Neural progenitor cell (in vitro differentiated cells): ENCODE data around the gene RTP5. TPM values are rescaled to one million over a fixed set of nuclear protein-coding genes. Genes with fewer than 3 reads are reported as not detected.
"Not testable (repeated sequence)": the region's sequence is repeated elsewhere in the genome, so short reads cannot be mapped to it uniquely, and the experiment has no call there.

Experiments used
- DNase-seq: peaks from one replicate; pipeline ENCODE4 v3.0.0-alpha.2; 2016; ENCODE audit warnings: low spot score
- H2AFZ ChIP-seq: fragments of 200-600 bp; sonication (generic); replicated peaks from 2 replicates; pipeline ENCODE4 v1.6.1; 2016; ENCODE audit warnings: antibody characterized with exemption
- H3F3A ChIP-seq: fragments of 200-600 bp; sonication (generic); 2 replicates; pipeline ENCODE4 v1.6.1; 2016; ENCODE audit warnings: antibody characterized with exemption, low read depth
- H3K27ac ChIP-seq: fragments of 200-600 bp; sonication (generic); 2 replicates; pipeline ENCODE4 v1.5.1; 2016; ENCODE audit warnings: mild to moderate bottlenecking
- H3K27me3 ChIP-seq: fragments of 200-600 bp; sonication (generic); 2 replicates; pipeline ENCODE4 v1.6.1; 2016; ENCODE audit warnings: mild to moderate bottlenecking, moderate library complexity
- H3K36me3 ChIP-seq: fragments of 200-600 bp; sonication (generic); 2 replicates; pipeline ENCODE4 v1.5.1; 2016
- H3K4me1 ChIP-seq: fragments of 200-600 bp; sonication (generic); 2 replicates; pipeline ENCODE4 v1.6.1; 2016; ENCODE audit warnings: mixed run types
- H3K4me2 ChIP-seq: fragments of 200-600 bp; sonication (generic); 2 replicates; pipeline ENCODE4 v1.6.1; 2016
- H3K4me3 ChIP-seq: fragments of 200-600 bp; sonication (generic); 2 replicates; pipeline ENCODE4 v1.5.1; 2016
- H3K79me2 ChIP-seq: fragments of 200-600 bp; sonication (generic); 2 replicates; pipeline ENCODE4 v1.6.1; 2016; ENCODE audit warnings: low read depth
- H3K9ac ChIP-seq: fragments of 200-600 bp; sonication (generic); 2 replicates; pipeline ENCODE4 v1.6.1; 2016
- H3K9me3 ChIP-seq: fragments of 200-600 bp; sonication (generic); 2 replicates; pipeline ENCODE4 v1.5.1; 2016; ENCODE audit warnings: low read depth
- H4K20me1 ChIP-seq: fragments of 200-600 bp; sonication (generic); 2 replicates; pipeline ENCODE4 v1.6.1; 2016; ENCODE audit warnings: low read depth
- H3K27ac Mint-ChIP-seq: 3 replicates; pipeline ENCODE4 v1.8.0; 2021; ENCODE audit warnings: mixed read lengths
- H3K27me3 Mint-ChIP-seq: 2 replicates; pipeline ENCODE4 v1.8.0; 2022; ENCODE audit warnings: low read depth, mild to moderate bottlenecking, inconsistent platforms, moderate library complexity, mixed read lengths; ENCODE audit not compliant: insufficient read depth
- H3K36me3 Mint-ChIP-seq: 3 replicates; pipeline ENCODE4 v1.8.0; 2021; ENCODE audit warnings: mixed read lengths
- H3K4me1 Mint-ChIP-seq: 3 replicates; pipeline ENCODE4 v1.8.0; 2021; ENCODE audit warnings: mixed read lengths
- H3K4me3 Mint-ChIP-seq: 3 replicates; pipeline ENCODE4 v1.8.0; 2021; ENCODE audit warnings: mild to moderate bottlenecking, moderate library complexity, mixed read lengths
- H3K9me3 Mint-ChIP-seq: 3 replicates; pipeline ENCODE4 v1.8.0; 2020; ENCODE audit warnings: mixed read lengths
- CTCF ChIP-seq: fragments of 200-600 bp; sonication (generic); IDR thresholded peaks from 2 replicates; pipeline ENCODE4 v1.5.1; 2017; ENCODE audit warnings: antibody characterized with exemption, mild to moderate bottlenecking
- EZH2 ChIP-seq: fragments of 200-600 bp; sonication (generic); IDR thresholded peaks from 2 replicates; pipeline ENCODE4 v1.6.1; 2017; ENCODE audit warnings: antibody characterized with exemption, mild to moderate bottlenecking, moderate library complexity
- EZH2phosphoT487 ChIP-seq: fragments of 200-600 bp; sonication (generic); IDR thresholded peaks from 2 replicates; pipeline ENCODE4 v1.6.1; 2017; ENCODE audit warnings: antibody characterized with exemption
- total RNA-seq: library from RNA; depleted of rRNA; stranded (reverse); fragments of >200 nt; gene quantifications from 2 replicates; pipeline ENCODE4 v1.2.3, GENCODE V29; 2015; ENCODE audit warnings: low replicate concordance

RTP5 gene
- total RNA-seq, 1 donor from 2014 or later = not detected

GRCh38 chr2:241821460-241822263, 47.9 kb upstream of the RTP5 start:
- TF ChIP-seq EZH2 (no peak), EZH2phosphoT487 (no peak), CTCF (no peak)
- Mint-ChIP-seq H3K27me3 (peaks cover 11% of the 10 kb centered on the region), H3K36me3 (peaks cover 10% of the 10 kb centered on the region), H3K9me3 (peaks cover 23% of the 10 kb centered on the region), H3K27ac (no peak overlapping the region), H3K4me3 (no peak overlapping the region), H3K4me1 (peaks cover 9% of the 10 kb centered on the region)
- Histone ChIP-seq H3K36me3 (no peaks in the 10 kb centered on the region), H3K9me3 (no peaks in the 10 kb centered on the region), H3K79me2 (no peaks in the 10 kb centered on the region), H4K20me1 (no peaks in the 10 kb centered on the region), H3K4me1 (no peaks in the 10 kb centered on the region), H3K4me2 (no peak overlapping the region), H3K9ac (no peak overlapping the region), H3K4me3 (no peak overlapping the region), H3K27me3 (no peaks in the 10 kb centered on the region), H2AFZ (no peak overlapping the region), H3K27ac (no peak overlapping the region), H3F3A (peaks cover 20% of the 10 kb centered on the region)
- DNase-seq = no peak

- Mint-ChIP-seq H3K4me1 (peaks cover 9% of the 10 kb centered on the region), H3K9me3 (peaks cover 29% of the 10 kb centered on the region), H3K4me3 (no peak overlapping the region), H3K27ac (no peak overlapping the region), H3K36me3 (peaks cover 10% of the 10 kb centered on the region), H3K27me3 (peaks cover 11% of the 10 kb centered on the region)
- H3K9ac ChIP-seq = no peak overlapping the region
- H3K4me2 ChIP-seq = no peak overlapping the region
- H3K36me3 ChIP-seq = no peaks in the 10 kb centered on the region
- H3K79me2 ChIP-seq = no peaks in the 10 kb centered on the region
- H2AFZ ChIP-seq = no peak overlapping the region
- no peaks in the 10 kb centered on the region for H3K4me1 ChIP-seq
- DNase-seq = no peak
- H4K20me1 ChIP-seq = no peaks in the 10 kb centered on the region
- no peaks in the 10 kb centered on the region for H3K9me3 ChIP-seq
- H3K4me3 ChIP-seq = no peak overlapping the region
- no peak overlapping the region for H3K27ac ChIP-seq
- no peaks in the 10 kb centered on the region for H3K27me3 ChIP-seq
- TF ChIP-seq EZH2 = no peak
- peaks cover 20% of the 10 kb centered on the region for H3F3A ChIP-seq
Observed at GRCh38 chr2:241822264-241822623, 47.3 kb upstream of the RTP5 start.

GRCh38 chr2:241823531-241824437, 45.7 kb upstream of the RTP5 start:
- H3K4me1 ChIP-seq, H3K4me3 ChIP-seq, H3K4me2 ChIP-seq, H3K27me3 ChIP-seq, H3K4me1 Mint-ChIP-seq, H4K20me1 ChIP-seq, H3K9me3 ChIP-seq, H3K79me2 ChIP-seq, H3K9ac ChIP-seq, H3K36me3 Mint-ChIP-seq, H3K27ac ChIP-seq, H2AFZ ChIP-seq, H3K36me3 ChIP-seq: not testable (repeated sequence)
- peak overlapping the region; percentile 26 for H3K27ac Mint-ChIP-seq
- peak; percentile 44 for DNase-seq
- peaks cover 11% of the 10 kb centered on the region for H3K27me3 Mint-ChIP-seq
- peaks cover 20% of the 10 kb centered on the region for H3F3A ChIP-seq
- H3K9me3 Mint-ChIP-seq = peaks cover 38% of the 10 kb centered on the region
- peak overlapping the region; percentile 19 for H3K4me3 Mint-ChIP-seq

GRCh38 chr2:241827394-241827793, 42.1 kb upstream of the RTP5 start:
- H3K9me3 Mint-ChIP-seq = peaks cover 38% of the 10 kb centered on the region
- no peak overlapping the region for H3K27ac ChIP-seq
- H3K79me2 ChIP-seq = no peaks in the 10 kb centered on the region
- H3F3A ChIP-seq = peaks cover 18% of the 10 kb centered on the region
- no peaks in the 10 kb centered on the region for H3K27me3 ChIP-seq
- H3K4me1 ChIP-seq = no peaks in the 10 kb centered on the region
- H3K4me1 Mint-ChIP-seq = peaks cover 3% of the 10 kb centered on the region
- no peak for TF ChIP-seq EZH2
- peaks cover 10% of the 10 kb centered on the region for H3K36me3 Mint-ChIP-seq
- H3K4me2 ChIP-seq = no peak overlapping the region
- DNase-seq = no peak
- no peaks in the 10 kb centered on the region for H3K9me3 ChIP-seq
- H3K9ac ChIP-seq = no peak overlapping the region
- peaks cover 9% of the 10 kb centered on the region for H3K27me3 Mint-ChIP-seq
- no peak overlapping the region for H3K27ac Mint-ChIP-seq
- no peaks in the 10 kb centered on the region for H4K20me1 ChIP-seq
- H2AFZ ChIP-seq = no peak overlapping the region
- H3K4me3 Mint-ChIP-seq = no peak overlapping the region
- no peak overlapping the region for H3K4me3 ChIP-seq
- no peaks in the 10 kb centered on the region for H3K36me3 ChIP-seq
